NCI-H146 treated with DMSO at 0.1 percent for 48 hours (cell line): ENCODE data around the gene SLC12A2.

Experiments
- DNase-seq: peaks from one replicate; lab custom pipeline; 2025; ENCODE audit not compliant: unreplicated experiment; lab: John Stamatoyannopoulos, UW

SLC12A2 gene

DNA sequence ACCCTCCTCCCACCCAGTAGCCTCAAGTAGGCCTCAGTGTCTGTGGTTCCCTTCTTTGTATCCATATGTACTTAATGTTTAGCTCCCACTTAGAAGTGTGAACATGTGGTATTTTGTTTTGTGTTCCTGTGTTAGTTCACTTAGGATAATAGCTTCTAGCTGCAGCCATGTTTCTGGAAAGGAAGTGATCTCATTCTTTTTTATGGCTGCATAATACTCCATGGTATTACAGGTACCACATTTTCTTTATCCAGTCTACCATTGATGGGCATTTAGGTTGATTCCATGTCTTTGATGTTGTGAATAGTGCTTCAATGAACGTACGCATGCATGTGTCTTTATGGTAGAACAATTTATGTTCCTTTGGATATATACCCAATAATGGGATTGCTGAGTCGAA is 74.8 kb downstream of the SLC12A2 start:
- no peak for DNase-seq

DNA sequence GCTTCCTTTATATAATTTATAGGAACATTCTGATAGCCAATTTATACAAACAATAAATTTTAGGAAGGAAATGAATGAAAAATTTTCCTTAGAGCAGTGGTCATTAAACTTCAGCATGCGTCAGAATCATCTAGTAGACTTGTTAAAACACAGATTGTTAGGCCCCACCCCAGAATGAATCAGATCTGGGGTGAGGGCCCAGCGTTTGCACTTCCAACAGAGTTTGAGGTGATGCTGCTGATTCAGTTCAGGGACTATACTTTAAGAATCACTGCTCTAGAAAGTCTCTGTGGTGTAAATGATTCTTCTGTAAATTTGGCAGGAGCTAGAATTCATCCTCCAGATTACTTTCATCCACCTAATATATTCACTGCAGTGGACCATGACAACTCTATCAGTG is 80.4 kb downstream of the SLC12A2 start:
- DNase-seq, result no peak

DNA sequence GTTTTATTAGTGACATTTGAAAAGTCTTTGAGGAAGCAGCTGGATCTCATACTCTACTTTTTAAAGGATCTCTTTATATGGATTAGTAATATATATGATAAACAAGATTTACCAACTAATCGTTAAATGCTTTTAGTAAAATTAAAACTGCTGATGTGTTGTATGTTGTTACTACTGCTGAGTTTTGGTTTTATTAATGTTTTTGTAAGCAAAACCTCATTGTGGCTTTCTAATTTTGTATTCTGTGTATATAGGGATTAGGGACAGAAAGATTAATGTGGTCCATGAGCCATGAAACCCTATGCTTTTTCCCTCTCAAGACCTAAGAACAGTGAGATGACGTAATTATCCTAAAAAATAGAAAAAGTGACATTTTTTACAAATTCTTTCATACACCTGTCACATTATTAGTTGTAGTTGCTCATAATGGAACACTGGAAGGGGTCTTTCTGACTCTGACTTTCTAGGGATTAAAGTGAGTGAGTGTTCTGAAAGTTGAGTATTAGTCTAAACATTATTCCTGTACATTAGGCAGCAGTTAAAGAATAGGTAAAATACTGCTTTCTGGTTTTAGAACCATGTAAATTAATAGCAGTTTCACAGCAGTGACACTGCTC is 85.9 kb downstream of the SLC12A2 start:
- DNase-seq, result no peak

DNA sequence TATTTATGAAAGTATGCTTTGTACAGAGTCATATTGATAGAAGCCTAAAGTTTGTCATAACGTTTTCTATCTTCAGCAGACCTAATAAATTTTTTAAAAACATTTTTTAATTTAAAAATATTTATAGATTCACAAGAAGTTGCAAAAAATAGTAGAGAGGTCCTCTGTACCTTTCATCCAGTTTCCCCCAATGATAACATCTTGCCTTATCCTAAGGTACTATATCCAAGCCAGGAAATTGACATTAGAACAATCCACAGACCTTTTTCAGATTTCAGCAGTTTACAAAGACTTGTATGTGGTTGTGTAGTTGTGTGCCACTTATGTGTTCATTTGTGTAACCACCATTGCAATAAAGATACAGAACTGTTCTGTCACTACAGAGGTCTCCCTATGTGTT is 88.5 kb downstream of the SLC12A2 start:
- DNase-seq, result no peak

DNA sequence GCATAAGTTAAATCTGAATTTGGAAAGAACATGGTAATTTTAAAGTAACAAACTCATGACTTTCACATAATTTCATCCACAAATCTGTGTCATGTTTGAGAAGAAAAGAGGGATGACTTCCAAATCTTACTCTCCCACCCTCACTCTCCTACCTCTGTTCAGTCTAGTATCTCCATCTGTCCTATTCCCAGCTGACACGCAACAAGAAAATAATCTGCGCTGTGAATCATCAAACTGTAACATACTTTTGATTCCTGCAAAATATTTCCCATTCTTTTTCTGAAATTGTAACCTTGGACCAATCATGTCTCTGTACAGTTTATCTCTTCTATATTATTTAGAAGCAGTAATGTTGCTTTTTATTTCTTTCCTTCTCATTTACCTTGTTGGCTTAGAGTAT is 91.4 kb downstream of the SLC12A2 start:
- DNase-seq, result no peak

DNA sequence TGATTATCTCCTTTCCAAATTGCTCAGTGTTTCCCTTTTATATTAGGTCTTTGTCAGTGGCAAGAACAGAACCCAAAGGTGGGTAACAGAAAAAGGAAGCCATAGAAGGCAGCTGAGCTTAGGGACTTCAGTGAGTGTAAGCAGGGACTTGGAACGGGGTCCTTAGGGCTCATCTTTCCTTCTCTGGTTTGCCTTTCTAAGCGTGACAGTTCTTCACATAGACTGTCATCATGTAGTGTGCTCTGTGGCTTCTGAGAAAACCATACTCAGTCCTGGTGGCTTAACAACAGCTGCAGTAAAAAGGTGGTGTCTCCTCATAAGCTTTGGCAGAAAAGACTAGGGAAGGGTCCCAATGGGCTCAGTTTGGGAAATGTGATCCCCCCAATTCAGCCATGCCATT is 108.8 kb downstream of the SLC12A2 start:
- DNase-seq, result no peak

DNA sequence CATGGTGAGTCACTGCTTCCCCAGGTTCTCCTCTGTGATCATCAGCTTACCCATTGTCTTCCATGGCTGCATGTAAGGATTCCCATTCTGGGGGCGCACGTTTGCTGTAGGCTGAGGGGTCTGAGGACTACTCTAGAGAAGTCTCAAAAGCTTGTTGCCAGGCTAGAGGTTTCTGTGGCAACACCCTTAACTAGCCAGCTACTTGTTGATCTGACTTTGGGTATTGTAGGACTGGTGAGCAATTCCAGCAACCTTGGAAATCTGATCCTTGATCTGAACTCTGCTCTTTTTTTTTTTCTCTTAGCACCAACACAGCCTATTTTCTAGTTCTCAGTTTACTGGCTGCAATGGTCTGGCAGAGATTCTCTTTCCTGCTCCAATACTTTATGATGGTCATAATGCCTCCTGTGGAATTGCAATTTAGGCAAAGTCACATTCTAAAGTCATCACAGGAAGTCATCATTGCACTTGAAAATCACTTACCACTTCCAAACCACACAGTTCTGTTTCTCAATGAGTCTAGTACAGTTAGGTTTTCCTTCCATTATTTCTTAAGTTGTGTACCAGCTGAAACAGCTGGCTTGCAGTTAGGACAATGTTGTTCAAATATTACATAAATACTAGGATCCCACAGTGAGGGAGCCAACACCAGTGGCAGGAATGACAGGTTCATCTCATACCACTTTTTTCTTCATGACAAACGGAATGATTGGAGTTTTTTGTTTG is 110.3 kb downstream of the SLC12A2 start:
- no peak for DNase-seq

DNA sequence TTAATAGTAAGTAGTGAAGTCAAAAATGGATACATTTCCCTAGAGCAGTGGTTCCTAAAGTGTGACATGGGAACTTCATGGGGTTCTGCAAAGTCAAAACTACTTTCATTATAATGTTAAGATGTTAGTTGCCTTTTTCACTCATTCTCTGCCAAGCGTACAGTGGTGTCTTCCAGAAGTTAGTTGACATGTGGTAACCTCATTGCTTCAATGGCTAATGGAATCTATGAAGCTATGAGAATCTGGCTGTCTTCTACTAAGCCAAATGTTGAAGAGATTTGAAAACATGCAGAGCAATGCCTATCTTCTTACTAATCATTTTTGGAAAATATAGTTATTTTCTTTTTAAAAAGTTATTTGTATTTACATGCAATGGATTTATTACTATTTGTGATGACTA is 111.8 kb downstream of the SLC12A2 start:
- DNase-seq, result no peak

DNA sequence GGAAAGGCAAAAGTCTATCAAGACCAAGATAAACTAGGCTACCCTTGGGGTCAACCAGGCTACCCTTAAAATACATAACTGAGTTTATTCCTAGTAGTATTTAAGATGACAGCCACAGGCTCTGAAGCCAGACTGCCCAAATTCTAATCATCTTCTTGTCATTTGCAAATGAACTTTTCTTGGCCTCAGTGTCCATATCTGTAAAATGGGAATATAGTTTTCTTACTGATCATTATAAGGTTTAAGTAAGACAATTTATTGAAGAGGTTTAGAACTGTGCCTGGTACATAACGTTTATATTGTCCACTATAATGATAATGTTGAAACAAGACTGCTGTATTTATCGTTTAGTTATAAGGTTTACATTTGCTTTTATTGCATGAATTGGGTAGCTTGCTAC is 112.5 kb downstream of the SLC12A2 start:
- DNase-seq, result no peak

DNA sequence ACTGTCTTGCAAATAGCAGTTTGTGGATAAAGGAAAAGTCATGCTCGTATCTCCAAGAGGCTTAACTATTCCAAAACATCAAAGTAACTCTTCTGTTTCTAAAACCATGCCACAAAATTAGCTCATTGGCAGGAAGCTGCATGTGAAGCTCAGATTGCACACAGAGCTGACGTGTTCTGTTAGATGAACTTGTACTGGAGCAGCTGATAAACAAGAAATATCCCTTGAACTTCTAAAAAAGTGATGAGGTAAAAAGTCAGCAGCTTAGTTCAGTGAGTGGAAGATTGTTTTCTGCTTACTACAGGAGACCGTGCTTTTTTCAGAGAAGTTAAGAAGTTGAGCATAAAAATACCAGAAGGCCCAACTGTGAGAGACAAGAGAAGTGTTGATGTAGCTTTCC is 113.2 kb downstream of the SLC12A2 start:
- DNase-seq, result no peak

DNA sequence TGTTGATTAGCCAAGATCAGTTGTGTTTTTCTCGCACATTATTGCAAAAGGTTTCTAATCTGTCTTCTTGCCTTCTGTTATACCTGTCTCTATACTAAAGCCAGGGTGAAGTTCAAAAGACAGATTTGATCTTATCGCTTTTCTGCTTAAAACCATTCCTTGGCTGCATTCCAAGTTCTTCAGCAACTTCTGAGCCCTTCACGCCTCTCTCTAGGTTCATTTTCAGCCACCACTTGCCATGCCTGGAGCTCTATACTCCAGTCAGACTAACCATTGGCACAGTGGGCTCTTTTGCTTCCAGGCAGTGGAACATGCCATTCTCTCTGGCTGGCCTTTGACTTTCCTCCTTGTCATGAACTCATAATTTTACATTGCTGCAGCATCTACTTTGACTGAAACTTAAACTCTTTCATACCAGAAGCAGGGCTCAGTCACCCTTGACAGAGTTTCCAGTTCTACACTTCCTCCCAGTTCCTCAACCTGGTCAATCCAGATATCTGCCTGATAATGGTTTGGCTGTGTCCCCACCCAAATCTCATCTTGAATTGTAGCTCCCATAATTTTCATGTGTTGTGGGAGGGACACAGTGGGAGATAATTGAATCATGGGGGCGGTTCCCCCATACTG is 114.4 kb downstream of the SLC12A2 start:
- DNase-seq, result no peak

DNA sequence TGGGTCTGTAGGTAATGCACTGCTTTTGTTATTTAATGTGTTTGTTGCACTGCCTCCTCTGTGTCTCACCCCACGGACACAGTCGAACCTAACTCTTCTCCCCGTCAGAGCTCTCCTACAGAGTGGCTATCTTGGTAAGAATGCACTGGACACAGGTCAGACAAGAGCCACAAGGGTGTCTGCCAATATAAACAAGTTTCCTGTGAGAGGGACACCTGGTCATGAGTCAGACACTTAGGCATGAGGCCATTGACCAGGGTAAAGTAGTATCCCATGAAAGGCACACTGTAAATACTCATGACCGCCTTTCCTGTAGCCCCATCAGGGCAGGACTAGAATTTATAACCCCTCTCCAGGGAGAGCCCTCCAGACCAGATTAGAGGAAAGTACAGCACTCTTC is 115.5 kb downstream of the SLC12A2 start:
- no peak for DNase-seq

DNA sequence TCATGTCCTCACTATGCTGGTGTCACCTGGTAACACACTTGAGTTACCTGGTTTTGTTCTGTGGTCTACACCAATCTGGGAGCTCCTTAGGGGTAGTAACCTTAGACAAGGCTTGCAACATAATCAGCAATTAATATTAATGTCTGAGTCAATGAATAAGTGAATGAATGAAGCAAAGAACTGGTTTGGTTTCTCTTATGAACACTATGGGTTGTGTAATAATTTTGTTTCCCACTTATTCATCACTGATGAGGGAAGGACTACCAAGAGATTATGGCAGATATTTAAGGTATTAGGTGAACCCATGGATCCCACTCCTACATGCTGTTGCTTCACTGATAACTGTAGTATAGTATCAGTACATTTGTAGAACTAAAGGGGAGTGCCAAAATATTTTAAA is 116.0 kb downstream of the SLC12A2 start:
- no peak for DNase-seq

DNA sequence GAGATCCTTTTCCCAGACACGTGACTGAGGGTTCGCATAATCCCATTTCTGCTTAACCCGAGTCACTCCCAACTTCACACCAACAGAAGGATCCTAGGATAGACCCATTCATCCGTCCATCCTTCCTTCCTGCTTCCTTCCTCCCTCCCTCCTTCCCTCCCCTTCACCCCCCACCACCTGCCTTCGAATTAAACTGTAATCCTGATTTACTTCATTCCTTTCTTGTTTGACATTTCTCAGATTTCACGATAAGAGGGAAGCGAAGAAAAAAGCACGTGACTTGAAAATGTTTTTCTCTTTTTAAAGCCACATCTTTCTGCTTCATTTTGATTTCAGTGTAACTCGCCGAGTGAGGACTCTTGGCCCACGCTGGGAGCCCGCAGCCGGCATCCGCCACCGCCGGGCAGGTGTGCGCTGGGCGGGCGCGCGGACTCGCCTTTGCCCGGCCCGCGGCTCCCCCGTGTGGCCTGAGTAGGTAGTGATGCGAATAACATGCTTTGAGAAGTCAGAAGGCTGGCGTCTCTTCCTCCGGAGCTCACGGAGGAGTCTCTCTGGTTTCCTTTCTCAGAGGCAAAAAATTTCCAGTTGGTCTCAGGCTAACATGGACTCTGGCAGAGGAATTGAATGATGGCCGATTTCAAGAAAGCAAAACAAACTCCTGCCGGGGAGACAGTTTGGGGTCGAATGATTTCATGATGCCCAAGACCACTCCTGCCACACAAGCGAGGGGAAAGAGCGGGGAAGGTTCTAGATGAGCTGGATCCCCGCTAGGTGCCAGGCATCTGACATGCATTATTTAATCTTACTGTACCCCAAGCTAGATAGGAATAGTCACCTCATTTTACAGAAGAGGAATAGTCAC is 117.7 kb downstream of the SLC12A2 start:
- DNase-seq, result peak; percentile 44

DNA sequence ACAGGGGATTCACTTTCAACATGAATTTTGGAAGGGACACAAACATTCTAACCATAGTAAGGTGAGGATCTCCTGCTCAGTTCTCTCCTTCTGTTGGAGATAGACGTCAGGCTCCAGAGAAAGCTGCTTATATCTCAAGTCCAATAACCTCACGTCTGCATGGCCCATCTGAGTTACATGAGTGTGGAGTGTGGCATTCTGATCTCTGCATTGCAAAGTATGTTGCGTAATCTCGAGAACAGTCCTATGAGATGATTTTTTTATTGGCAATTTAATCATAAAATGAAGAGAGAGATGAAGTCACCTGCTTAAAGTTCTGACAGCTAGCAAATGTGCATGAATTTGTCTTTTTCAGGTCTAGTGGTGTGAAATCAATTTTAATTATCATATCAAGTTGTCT is 118.8 kb downstream of the SLC12A2 start:
- DNase-seq, result no peak

DNA sequence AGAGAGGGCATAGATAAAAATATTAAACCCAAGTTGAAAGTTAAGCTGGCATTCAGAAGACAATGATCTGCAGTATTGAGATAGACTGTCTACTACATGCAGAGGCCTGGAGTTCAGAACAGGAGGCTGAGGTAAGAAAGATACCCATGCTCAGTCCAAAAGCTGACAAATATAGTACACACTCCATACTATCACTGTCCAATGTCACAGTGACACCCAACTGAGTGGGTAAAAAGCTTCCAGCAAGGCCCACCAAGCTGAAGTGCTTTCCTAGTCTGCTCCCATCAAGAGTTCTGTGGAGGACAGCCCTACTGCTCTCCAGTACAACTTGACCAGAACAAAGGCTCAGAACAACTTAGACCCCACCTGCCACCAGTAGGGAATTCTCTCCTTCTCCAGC is 124.9 kb downstream of the SLC12A2 start:
- DNase-seq, result no peak

DNA sequence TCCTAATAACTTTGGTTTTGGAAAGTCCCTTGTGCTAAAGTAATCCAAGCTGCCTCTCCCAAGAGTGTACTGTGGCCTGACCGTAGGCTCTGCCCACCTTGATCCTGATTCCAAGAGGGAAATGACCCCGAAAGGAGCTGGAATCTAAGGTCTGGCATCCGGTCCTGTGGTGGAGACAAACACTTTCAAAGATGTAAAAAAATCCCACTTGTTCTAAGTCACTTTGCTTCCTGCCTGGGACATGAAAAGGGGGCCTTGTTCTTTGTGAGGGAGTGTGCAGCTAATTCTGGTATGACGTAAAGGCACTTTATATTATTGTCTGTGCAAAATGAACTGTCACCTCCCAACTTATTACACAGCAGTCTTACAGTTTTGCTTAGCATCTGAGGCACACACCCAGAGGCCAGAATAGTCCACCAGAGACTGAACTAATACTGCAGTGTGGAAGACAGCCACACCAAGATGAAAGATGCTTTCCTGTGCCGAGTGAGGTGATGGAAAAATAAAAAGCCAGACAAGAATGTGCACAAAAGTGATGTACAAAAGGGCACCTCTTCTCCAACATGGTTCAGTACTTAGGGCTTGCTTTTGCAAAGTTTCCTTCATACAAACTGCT is 128.7 kb downstream of the SLC12A2 start:
- DNase-seq, result no peak

DNA sequence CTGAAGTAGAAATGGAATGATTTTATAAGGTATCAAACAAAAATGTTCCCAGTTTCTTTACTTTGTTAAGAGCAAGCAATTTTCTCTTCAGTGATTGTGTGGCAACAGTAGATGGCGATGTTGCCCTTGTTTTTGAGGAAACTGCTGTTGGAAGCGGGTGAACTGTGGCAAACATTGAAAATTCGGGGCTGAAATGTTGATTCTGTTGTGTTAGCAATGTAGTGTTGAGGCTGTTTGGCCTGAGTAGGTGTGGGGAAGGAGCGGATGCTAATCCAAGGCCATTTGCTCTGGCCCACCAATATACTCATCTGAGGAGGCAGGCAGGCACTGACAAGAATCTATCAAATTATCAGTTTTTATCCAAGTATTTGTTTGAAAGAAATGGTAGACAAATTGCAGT is 129.8 kb downstream of the SLC12A2 start:
- DNase-seq, result peak; percentile 41

DNA sequence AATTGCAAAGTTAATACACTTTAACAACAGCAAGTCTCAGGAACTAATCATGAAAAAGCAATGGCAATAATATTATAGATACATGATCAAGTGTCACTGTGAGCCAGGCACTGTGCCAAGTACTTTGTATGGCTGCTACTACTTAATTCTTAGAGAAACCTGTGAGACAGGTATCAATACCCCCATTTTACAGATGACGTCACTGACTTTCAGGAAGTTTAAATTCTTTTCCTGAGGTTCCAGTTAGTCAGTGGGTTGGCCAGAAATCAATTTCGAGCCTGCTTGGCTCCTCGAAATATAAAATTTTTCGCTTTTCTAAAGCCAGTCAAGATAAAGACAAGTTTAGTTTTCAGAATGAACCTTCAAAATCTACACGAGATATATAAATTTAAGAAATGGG is 130.3 kb downstream of the SLC12A2 start:
- DNase-seq, result no peak

DNA sequence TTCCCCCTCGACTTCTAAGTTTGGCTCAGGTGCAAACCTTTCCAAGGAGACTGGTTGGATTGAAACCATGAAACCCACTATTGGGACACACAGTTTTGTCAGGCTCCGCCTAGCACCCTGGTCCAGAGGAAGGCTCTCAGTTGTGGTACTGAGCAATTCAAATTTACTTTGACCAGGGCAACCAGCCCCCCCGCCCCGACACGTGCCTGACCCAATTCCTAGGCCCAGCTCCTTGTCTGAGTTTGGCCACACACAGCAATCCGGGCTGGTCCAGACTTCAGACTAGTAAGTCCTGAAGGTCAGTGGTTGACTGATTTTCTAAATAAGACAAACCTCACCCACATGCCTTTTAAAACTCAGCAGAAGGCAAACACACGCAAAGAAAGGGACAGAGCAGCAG is 132.7 kb downstream of the SLC12A2 start:
- no peak for DNase-seq

DNA sequence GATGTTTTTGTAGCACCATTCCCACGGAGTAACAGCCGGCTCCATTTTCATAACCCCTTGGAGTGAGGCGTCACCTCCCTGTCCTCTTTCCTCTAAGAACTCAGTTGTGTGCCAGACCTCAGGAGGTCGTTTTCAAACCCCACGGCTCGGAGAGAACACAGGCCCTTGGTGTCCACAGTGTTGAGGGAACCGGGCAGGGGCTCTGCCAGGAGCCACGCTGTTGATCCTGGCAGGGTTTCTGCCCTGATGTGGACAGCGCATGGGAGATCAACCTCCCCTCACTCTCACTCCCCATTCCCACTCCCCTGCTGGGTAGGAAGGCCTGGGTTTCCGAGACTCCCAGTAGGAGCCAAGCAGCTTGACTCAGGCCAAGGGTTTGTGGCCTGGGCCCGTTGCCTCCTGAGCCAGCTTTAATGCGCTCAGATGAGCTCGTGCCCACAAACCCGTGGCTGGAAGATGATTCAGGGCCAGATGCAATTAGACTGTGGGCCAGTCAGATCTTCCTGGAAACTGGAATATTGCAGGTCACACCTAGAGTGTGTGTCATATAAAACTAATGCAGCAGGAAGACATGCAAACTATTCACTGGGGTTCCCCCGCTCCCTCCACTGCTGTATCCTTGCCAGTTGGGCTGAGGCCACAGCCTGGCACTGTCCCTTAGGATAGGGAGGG is 133.4 kb downstream of the SLC12A2 start:
- no peak for DNase-seq
